ENCODE results near the gene ZNF536. TPM values are rescaled to one million over a fixed set of nuclear protein-coding genes. Genes with fewer than 3 reads are reported as not detected.

Gene ZNF536
- total and polyA plus RNA-seq, 2 of the 13 experiments (the other 11 are each of a cell fraction or from before 2014, with no cell fraction given), result not detected

GRCh38 chr19:30420316-30420715, 48.1 kb downstream of the ZNF536 start:
- Histone ChIP-seq H3K27me3 (ENCODE audit: control insufficient read depth in 1 of 2, insufficient read depth in 2 of 2, low read length in 2 of 2) (peaks cover 0 to 8% of the 10 kb centered on the region in 2 experiments; a peak in 2 of 5 replicates), H3K9me3 (ENCODE audit: low read length) (no peaks in the 10 kb centered on the region), H4K20me1 (ENCODE audit: insufficient read depth, low read length) (no peaks in the 10 kb centered on the region), H3K4me2 (ENCODE audit: low read depth, low read length) (no peak overlapping the region), H2AFZ (ENCODE audit: low read length) (no peak overlapping the region), H3K4me3 (replicated peaks in 1 of 3; ENCODE audit: insufficient read depth in 1 of 3, low read depth in 2 of 3, low read length in 3 of 3) (no peak overlapping the region), H3K79me2 (ENCODE audit: insufficient read depth, low read length) (no peaks in the 10 kb centered on the region), H3K9ac (ENCODE audit: insufficient read depth, low read depth, low read length) (no peak overlapping the region), H3K27ac (ENCODE audit: extremely low read length, insufficient read depth, low read length) (no peak overlapping the region), H3K36me3 (replicated peaks in 1 of 2; ENCODE audit: control insufficient read depth in 1 of 2, insufficient read depth in 2 of 2, low read length in 2 of 2) (no peaks in the 10 kb centered on the region), H3K4me1 (ENCODE audit: insufficient read depth, low read length) (no peaks in the 10 kb centered on the region)
- FAIRE-seq (no peak), DNase-seq (ENCODE audit: low spot score) (no peak), ATAC-seq (no peak)
- ChIA-PET CTCF (ENCODE audit: low intra/inter-chr PET ratio, low total read pairs) (no interaction called here), POLR2A (no interaction called here)
- 54% methylated on average over 8 of the region's 8 CpGs for WGBS (ENCODE audit: low lambda C conversion rate)
- BruUV-seq (replicated peaks), result no TSS peak
- TF ChIP-seq POLR2AphosphoS2 (IDR thresholded peaks at IDR 0.05; ENCODE audit: low read depth, low read length), result no peak
- TF ChIP-seq ZNF501 (CRISPR knock-in tag; IDR thresholded peaks at IDR 0.05), result no peak
- TF ChIP-seq DNMT1 (CRISPR knock-in tag; IDR thresholded peaks at IDR 0.05), result no peak
- no peak for TF ChIP-seq ZNF878 (CRISPR knock-in tag; IDR thresholded peaks at IDR 0.05)
- TF ChIP-seq ZNF768 (CRISPR knock-in tag; IDR thresholded peaks at IDR 0.05), result no peak
- TF ChIP-seq SOX5 (CRISPR knock-in tag; IDR thresholded peaks at IDR 0.05; ENCODE audit: borderline replicate concordance), result no peak
- TF ChIP-seq AKAP8 (CRISPR knock-in tag; IDR thresholded peaks at IDR 0.05), result no peak
- TF ChIP-seq HOXA5 (CRISPR knock-in tag; IDR thresholded peaks at IDR 0.05), result no peak
- no peak for TF ChIP-seq HIC2 (CRISPR knock-in tag; IDR thresholded peaks at IDR 0.05; ENCODE audit: low read depth)
- no peak for TF ChIP-seq MED1 (CRISPR knock-in tag; IDR thresholded peaks at IDR 0.05)
- TF ChIP-seq HNRNPUL1 (IDR thresholded peaks at IDR 0.05; ENCODE audit: low read depth, low read length), result no peak
- TF ChIP-seq PCBP1 (IDR thresholded peaks at IDR 0.05; ENCODE audit: borderline replicate concordance, low read depth, low read length), result no peak
- TF ChIP-seq ZNF350 (CRISPR knock-in tag; IDR thresholded peaks at IDR 0.05; ENCODE audit: borderline replicate concordance, low read depth), result no peak
- TF ChIP-seq SMYD3 (CRISPR knock-in tag; IDR thresholded peaks at IDR 0.05), result no peak
- TF ChIP-seq JARID2 (CRISPR knock-in tag; IDR thresholded peaks at IDR 0.05; ENCODE audit: insufficient replicate concordance), result no peak
- TF ChIP-seq ZBTB39 (CRISPR knock-in tag; IDR thresholded peaks at IDR 0.05), result no peak
- TF ChIP-seq ZNF232 (CRISPR knock-in tag; IDR thresholded peaks at IDR 0.05; ENCODE audit: borderline replicate concordance), result no peak
- no peak for TF ChIP-seq SRY (CRISPR knock-in tag; IDR thresholded peaks at IDR 0.05)
- intact Hi-C loops (cut with micrococcal nuclease; ENCODE audit: unreplicated experiment) (no loop called here), in situ Hi-C loops (cut with HindIII; ENCODE audit: extremely low pct_ligation_motif_present, low pct_unique_long_range_greater_than_20kb) (no loop called here)
